Neural cell (in vitro differentiated cells): ENCODE data around the gene DLG2. TPM values are rescaled to one million over a fixed set of nuclear protein-coding genes. Genes with fewer than 3 reads are reported as not detected.

Experiments
- H2AFZ ChIP-seq: fragments of 200-600, 300-800 bp; sonication (generic), shearing (Covaris generic); 2 replicates; pipeline ENCODE4 v1.6.0; 2014; ENCODE audit warnings: low read depth, mild to moderate bottlenecking, antibody characterized with exemption, low read length, moderate library complexity
- H3F3A ChIP-seq: fragments of 200-600 bp; shearing (Covaris generic); 2 replicates; pipeline ENCODE4 v1.6.1; 2016; ENCODE audit warnings: mild to moderate bottlenecking, moderate library complexity, mixed read lengths, antibody characterized with exemption, low read length; ENCODE audit not compliant: insufficient read depth, poor library complexity, severe bottlenecking
- H3K27ac ChIP-seq: fragments of 200-600, 300-800 bp; sonication (generic), shearing (Covaris generic); 2 replicates; pipeline ENCODE4 v1.5.1; 2014; ENCODE audit warnings: mild to moderate bottlenecking, low read length, moderate library complexity
- H3K27me3 ChIP-seq: fragments of 300-800, 200-600 bp; sonication (generic), shearing (Covaris generic); 2 replicates; pipeline ENCODE4 v1.6.0; 2014; ENCODE audit warnings: mild to moderate bottlenecking, low read depth, low read length, moderate library complexity; ENCODE audit not compliant: insufficient read depth
- H3K36me3 ChIP-seq: fragments of 300-800, 200-600 bp; sonication (generic), shearing (Covaris generic); 2 replicates; pipeline ENCODE4 v1.5.1; 2014; ENCODE audit warnings: mild to moderate bottlenecking, antibody characterized with exemption, low read length, moderate library complexity; ENCODE audit not compliant: insufficient read depth
- H3K4me2 ChIP-seq: fragments of 300-800, 200-600 bp; sonication (generic), shearing (Covaris generic); 2 replicates; pipeline ENCODE4 v1.6.0; 2014; ENCODE audit warnings: mild to moderate bottlenecking, low read length
- H3K4me3 ChIP-seq: fragments of 300-800, 200-600 bp; sonication (generic), shearing (Covaris generic); 2 replicates; pipeline ENCODE4 v1.5.1; 2014; ENCODE audit warnings: mild to moderate bottlenecking, low read length, moderate library complexity
- H3K79me2 ChIP-seq: fragments of 200-600 bp; shearing (Covaris generic); replicated peaks from 2 replicates; pipeline ENCODE4 v1.6.0; 2014; ENCODE audit warnings: mild to moderate bottlenecking, low read length, moderate library complexity; ENCODE audit not compliant: insufficient read depth
- H3K9ac ChIP-seq: fragments of 300-800, 200-600 bp; sonication (generic), shearing (Covaris generic); 2 replicates; pipeline ENCODE4 v1.6.1; 2016; ENCODE audit warnings: mild to moderate bottlenecking, low read length, mixed read lengths
- H3K9me2 ChIP-seq: fragments of 200-600 bp; shearing (Covaris generic); 2 replicates; pipeline ENCODE4 v1.6.1; 2016; ENCODE audit warnings: mild to moderate bottlenecking, low read length, mixed read lengths; ENCODE audit not compliant: insufficient read depth
- H3K9me3 ChIP-seq: fragments of 200-600, 300-800 bp; sonication (generic), shearing (Covaris generic); 2 replicates; pipeline ENCODE4 v1.6.1; 2016; ENCODE audit warnings: mild to moderate bottlenecking, mixed run types, low read length, moderate library complexity, mixed read lengths
- H4K20me1 ChIP-seq: fragments of 200-600 bp; shearing (Covaris generic); 2 replicates; pipeline ENCODE4 v1.6.1; 2016; ENCODE audit warnings: mild to moderate bottlenecking, mixed run types; ENCODE audit not compliant: insufficient read depth
- CTCF ChIP-seq: fragments of 450-650 bp; IDR thresholded peaks from 2 replicates; pipeline ENCODE4 v1.5.1; 2014; ENCODE audit warnings: antibody characterized with exemption, mild to moderate bottlenecking, moderate library complexity; ENCODE audit not compliant: poor library complexity, severe bottlenecking
- EP300 ChIP-seq: fragments of 450-650 bp; conservative IDR thresholded peaks from 2 replicates; pipeline ENCODE4 v1.6.1; 2014; ENCODE audit warnings: antibody characterized with exemption, mild to moderate bottlenecking, moderate library complexity; ENCODE audit not compliant: poor library complexity, severe bottlenecking
- EZH2 ChIP-seq: fragments of 200-600, 300-800 bp; shearing (Covaris generic), sonication (generic); IDR thresholded peaks from 2 replicates; pipeline ENCODE4 v1.6.1; 2014; ENCODE audit warnings: antibody characterized with exemption, low read length, borderline replicate concordance, mild to moderate bottlenecking; ENCODE audit not compliant: insufficient read depth, poor library complexity, severe bottlenecking
- MXI1 ChIP-seq: fragments of 450-650 bp; conservative IDR thresholded peaks from 2 replicates; pipeline ENCODE4 v1.6.1; 2014; ENCODE audit warnings: antibody characterized with exemption, mild to moderate bottlenecking; ENCODE audit not compliant: poor library complexity, severe bottlenecking
- POLR2AphosphoS5 ChIP-seq: IDR thresholded peaks from 2 replicates; pipeline ENCODE4 v1.6.1; 2012
- RAD21 ChIP-seq: fragments of 450-650 bp; conservative IDR thresholded peaks from 2 replicates; pipeline ENCODE4 v1.6.1; 2014; ENCODE audit warnings: antibody characterized with exemption, mild to moderate bottlenecking, moderate library complexity
- REST ChIP-seq: IDR thresholded peaks from 2 replicates; pipeline ENCODE4 v1.6.1; 2012; ENCODE audit warnings: borderline replicate concordance
- SMC3 ChIP-seq: fragments of 450-650 bp; conservative IDR thresholded peaks from 2 replicates; pipeline ENCODE4 v1.6.1; 2014; ENCODE audit warnings: antibody characterized with exemption, mild to moderate bottlenecking, moderate library complexity; ENCODE audit not compliant: poor library complexity
- TAF1 ChIP-seq: IDR thresholded peaks from 2 replicates; pipeline ENCODE4 v1.6.1; 2012; ENCODE audit warnings: low read depth
- polyA plus RNA-seq: library from polyadenylated mRNA; depleted of rRNA; stranded (reverse); fragments of >200 nt; gene quantifications from 2 replicates; pipeline ENCODE4 v1.2.3, GENCODE V29; 2014

Gene DLG2
- polyA plus RNA-seq, 1 donor from 2014 or later = 179 TPM

- Histone ChIP-seq H4K20me1 (no peaks in the 10 kb centered on the region), H3F3A (no peaks in the 10 kb centered on the region), H3K4me3 (no peak overlapping the region), H3K36me3 (no peaks in the 10 kb centered on the region), H3K27ac (no peak overlapping the region), H3K79me2 (no peaks in the 10 kb centered on the region), H3K9ac (no peak overlapping the region), H2AFZ (no peak overlapping the region), H3K9me2 (no peaks in the 10 kb centered on the region), H3K9me3 (no peaks in the 10 kb centered on the region), H3K27me3 (no peaks in the 10 kb centered on the region), H3K4me2 (no peak overlapping the region)
- TF ChIP-seq TAF1 (no peak), SMC3 (no peak), MXI1 (no peak), POLR2AphosphoS5 (no peak), RAD21 (no peak), CTCF (no peak), REST (no peak), EZH2 (no peak), EP300 (no peak)
Observed at GRCh38 chr11:85167038-85167437, 460.1 kb downstream of the DLG2 start.

GRCh38 chr11:85165819-85166218 lies 461.3 kb downstream of the DLG2 start:
- no peaks in the 10 kb centered on the region for H3K9me2 ChIP-seq
- H2AFZ ChIP-seq = no peak overlapping the region
- TF ChIP-seq POLR2AphosphoS5 (no peak), SMC3 (no peak), TAF1 (no peak), EP300 (no peak), EZH2 (no peak)

More at GRCh38 chr11:85165819-85166218, 461.3 kb downstream of the DLG2 start:
- Histone ChIP-seq H3F3A (no peaks in the 10 kb centered on the region), H3K4me2 (no peak overlapping the region), H3K9ac (no peak overlapping the region), H4K20me1 (no peaks in the 10 kb centered on the region), H3K4me3 (no peak overlapping the region), H3K79me2 (no peaks in the 10 kb centered on the region), H3K27ac (no peak overlapping the region), H3K36me3 (no peaks in the 10 kb centered on the region), H3K9me3 (no peaks in the 10 kb centered on the region), H3K27me3 (no peaks in the 10 kb centered on the region)
